Measurements from ENCODE around the gene KRT80.

The KRT80 gene

DNA sequence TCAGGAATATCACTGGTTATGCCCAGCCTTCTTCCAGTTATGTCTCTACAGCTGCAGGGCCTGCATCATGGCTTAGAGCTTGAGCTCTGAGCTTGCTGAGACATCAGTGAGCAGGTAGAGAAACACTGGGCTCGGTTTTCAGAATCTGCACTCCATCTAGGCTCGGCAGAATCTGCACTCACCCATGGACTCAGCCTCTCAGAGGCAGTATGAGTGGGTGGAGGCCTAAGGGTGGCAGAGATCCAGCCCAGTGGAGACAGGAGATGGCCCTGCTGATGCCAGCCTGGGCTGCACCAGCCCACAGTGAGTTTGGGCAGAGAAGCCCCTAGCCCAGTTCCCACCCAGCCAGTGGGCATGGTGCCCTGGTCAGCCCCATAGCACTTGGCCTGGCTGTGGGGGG lies 12.8 kb downstream of the KRT80 start:
- no peak overlapping the region for H3K4me3 ChIP-seq (ENCODE audit: low read length)
- no peak for TF ChIP-seq ZNF274 (IDR thresholded peaks at IDR 0.05; ENCODE audit: low read depth, low read length)

DNA sequence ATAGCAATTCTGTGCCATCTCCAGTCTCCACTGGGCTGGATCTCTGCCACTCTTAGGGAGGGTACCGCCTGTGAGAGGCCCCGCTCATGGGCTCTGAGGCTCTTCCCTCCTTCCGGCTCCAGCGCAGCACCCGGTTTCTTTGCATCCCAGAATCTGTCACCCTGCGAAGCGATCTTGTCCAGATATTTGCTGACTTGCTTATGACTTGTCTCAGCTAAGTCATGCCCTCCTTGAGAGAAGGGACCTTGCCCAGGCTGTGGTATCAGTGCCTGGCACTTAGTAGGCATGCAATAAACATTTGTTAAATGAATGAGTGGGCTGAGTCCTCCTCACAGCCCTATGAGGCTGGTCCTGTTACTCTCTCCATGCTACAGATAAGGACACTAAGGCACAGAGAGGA lies 13.4 kb downstream of the KRT80 start:
- no peak for TF ChIP-seq ZNF274 (IDR thresholded peaks at IDR 0.05; ENCODE audit: low read depth, low read length)
- no peak overlapping the region for H3K4me3 ChIP-seq (ENCODE audit: low read length)

DNA sequence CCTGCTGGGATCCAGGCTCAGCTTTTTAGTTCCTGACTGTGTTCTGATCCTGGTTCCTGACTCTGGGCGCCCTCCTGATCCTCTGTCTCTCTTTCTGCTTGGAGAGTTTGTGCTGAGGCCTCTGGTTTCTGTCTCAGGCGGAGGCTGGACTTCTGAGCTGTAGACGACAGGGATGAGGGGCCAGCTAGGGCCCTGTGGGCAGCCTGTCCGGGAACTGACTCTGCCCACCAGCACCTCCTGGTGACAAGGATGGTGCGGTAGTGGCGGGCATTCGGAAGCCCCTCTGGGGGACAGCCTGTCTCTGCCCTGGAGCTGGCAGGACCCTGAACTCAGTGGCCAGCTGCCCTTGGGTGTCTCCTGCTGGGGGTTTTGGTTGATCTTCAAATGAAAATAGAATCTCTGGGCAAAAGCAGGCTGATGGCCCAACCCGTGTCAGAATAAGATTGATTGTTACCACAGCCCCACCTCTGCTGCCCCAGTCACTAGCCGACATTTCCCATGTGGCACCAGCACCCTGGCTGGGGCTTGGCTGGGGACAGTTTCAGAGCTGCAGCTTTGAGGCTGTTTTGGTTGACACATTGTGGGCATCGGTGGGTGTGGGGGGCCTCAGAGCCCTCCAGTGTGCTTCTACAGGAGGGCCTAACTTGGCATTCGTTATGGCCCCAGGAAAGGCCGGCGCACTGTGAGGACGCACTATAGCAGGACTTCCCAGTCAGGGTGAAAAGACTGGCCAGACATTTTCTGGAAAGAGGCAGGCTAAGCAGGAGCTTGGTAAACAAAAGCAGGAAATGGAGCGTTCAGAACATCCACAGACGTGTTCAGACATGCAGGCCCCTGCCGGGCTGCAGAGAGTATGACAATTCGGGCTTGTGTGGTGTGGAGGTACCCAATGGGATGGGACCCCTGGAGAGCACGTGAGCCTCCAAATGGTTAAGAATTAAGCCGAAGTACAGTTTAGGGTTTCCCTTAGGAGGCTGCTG lies 16.2 kb downstream of the KRT80 start:
- TF ChIP-seq ZNF274 (IDR thresholded peaks at IDR 0.05; ENCODE audit: low read depth, low read length): no peak
- H3K4me3 ChIP-seq (ENCODE audit: low read length): no peak overlapping the region

DNA sequence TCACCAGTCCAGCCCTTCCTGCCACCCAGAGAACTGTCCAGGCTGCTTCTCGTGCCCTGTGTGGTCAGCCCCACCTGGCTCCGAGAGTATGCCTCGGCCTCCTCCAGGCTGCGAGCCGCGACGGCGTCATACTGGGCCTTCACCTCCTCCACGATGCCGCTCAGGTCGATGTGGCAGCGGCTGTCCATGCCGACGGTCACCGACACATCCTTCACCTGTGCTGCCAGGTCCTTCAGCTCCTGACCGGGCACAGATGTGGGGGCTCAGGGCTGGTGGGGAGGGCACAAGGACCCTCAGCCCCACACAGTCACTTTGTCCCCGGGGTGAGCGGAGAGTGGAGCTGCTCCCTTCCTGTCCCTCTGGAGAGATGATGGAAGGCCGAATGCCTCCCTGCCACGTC lies 18.3 kb downstream of the KRT80 start:
- no peak overlapping the region for H3K4me3 ChIP-seq (ENCODE audit: low read length)
- TF ChIP-seq ZNF274 (IDR thresholded peaks at IDR 0.05; ENCODE audit: low read depth, low read length): no peak

DNA sequence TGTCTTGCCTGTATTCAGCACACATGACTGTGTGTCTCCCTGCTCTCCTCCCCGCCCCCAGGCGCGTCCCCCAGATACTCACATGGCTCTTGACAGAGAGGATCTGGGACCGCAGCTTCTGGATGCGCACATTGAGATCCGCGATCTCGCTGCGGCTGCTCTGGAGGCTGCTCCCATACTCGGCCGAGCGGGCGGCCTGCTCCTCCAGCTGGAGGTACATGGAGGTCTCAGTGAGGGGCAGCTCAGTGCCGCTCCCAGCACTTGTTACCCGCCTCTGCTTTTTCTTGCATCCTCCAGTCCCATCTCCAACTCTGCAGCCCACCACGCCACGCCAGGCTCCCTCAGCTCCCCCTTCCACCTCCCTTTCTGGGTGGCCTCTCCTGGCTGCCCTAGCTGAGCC lies 18.9 kb downstream of the KRT80 start:
- H3K4me3 ChIP-seq (ENCODE audit: low read length): no peak overlapping the region
- no peak for TF ChIP-seq ZNF274 (IDR thresholded peaks at IDR 0.05; ENCODE audit: low read depth, low read length)

DNA sequence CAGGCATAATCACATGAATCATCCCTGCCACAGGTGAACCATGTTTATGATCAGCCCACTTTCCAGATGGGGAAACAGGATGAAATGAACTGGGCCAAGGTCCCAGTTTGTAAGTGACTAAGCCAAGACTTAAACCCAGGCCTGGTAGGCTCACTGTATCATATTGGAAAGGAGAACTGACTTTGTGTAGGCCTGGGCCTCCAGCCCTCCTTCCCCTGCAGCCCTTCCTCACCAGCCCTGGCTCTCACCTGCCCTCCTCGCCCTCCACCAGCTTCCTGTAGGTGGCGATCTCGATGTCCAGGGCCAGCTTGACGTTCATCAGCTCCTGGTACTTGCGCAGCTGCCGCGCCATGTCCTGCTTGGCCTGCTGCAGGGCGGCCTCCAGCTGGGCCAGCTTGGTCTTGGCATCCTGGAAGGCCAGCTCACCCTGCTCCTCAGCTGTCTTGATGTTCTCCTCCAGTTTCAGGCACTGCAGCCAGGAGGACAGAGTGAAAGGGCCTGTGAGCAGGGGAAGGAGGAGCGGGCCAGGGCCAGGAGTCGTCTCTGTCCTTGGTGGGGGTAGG lies 19.8 kb downstream of the KRT80 start:
- H3K4me3 ChIP-seq (ENCODE audit: low read length): no peak overlapping the region
- TF ChIP-seq ZNF274 (IDR thresholded peaks at IDR 0.05; ENCODE audit: low read depth, low read length): no peak

DNA sequence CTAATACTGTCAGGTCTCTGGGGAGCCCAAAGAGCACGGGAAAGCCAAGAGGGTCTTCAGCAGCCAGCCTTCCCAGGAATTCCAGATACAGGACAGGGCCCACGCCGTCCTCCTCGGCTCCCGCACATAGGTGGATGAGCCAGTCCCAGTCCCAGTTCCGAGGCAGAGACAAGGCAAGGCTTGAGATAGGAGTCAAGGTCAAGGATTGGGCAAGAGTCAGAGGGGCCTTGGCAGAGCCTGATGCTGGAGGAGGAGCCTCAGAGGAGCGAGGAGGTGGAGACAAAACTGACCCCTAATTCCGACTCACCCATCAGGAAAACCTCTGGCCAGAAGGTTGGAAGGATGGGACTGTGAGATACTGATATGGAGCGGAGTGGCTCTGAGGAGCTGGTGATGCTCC lies 21.0 kb downstream of the KRT80 start:
- H3K4me3 ChIP-seq (ENCODE audit: low read length): no peak overlapping the region
- no peak for TF ChIP-seq ZNF274 (IDR thresholded peaks at IDR 0.05; ENCODE audit: low read depth, low read length)

DNA sequence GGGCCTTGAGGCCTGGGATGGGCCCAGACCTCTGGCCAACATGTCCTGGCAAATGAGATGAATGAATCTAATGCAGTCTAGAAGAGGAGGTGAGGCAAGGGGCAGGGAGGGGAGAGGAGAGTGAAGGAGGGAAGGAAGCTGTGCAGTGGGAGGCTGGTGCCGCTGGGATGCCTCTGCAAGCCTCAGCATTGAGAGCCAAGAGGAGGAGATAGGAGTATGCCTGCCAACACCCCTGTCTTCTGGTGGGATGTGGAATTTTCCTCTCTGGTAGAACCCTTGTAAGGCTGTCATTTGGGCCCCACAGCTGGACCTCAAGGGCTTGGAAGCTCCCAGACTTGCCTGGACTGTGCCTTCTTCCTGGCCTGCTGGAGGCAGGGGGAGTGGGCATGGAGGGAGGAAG lies 21.9 kb downstream of the KRT80 start:
- TF ChIP-seq ZNF274 (IDR thresholded peaks at IDR 0.05; ENCODE audit: low read depth, low read length): no peak
- no peak overlapping the region for H3K4me3 ChIP-seq (ENCODE audit: low read length)

DNA sequence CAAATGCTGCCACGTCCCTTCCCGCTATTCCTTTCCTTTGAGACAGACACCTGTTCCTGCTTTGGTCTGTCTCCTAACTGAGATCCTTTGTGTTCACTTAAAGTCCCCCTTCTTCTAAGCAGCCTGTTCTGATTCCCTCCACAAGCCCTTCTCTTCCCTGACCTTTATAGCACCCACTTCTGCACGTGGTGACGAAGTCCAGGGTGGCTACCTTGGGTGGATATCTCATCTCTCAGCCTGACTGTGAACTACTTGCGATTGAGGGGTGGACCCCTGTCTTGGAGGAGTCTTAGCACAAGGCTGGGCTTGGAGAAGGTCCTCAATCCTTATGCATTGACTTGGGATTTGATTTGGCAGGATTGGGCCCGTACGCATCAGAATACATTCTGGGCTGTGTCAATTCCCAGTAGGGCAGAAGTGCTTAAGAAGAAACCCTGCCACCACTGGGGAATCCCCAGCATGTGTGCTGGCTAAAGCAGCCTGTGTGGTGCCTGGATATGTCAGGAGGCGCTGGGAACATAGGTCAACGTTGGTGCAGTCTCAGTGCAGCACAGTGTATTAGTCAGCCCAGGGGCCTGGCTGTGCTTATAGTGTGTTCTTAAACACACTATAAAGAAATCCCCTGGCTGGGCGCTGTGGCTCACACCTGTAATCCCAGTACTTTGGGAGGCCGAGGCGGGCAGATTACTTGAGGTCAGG lies 23.6 kb downstream of the KRT80 start:
- no peak for TF ChIP-seq ZNF274 (IDR thresholded peaks at IDR 0.05; ENCODE audit: low read depth, low read length)
- no peak overlapping the region for H3K4me3 ChIP-seq (ENCODE audit: low read length)

DNA sequence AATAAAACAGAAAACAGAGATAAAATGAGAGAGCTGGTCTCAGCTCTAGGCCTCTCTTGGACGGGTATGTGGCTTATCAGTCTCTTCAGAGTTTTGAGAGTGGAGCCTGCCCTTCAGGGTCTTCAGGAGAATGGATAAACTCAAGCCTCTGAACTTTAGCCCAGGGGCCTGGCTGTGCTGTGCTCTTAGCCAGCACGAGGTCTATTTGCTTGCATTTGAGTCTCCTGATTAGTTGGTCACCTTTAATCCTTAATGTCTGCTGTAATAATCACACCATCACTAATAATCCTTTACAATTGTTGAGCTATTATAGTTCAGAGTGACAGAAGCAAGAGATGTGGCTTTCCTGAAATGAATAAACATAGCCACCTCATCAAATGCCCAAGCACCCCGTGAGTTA lies 24.3 kb downstream of the KRT80 start:
- no peak overlapping the region for H3K4me3 ChIP-seq (ENCODE audit: low read length)
- no peak for TF ChIP-seq ZNF274 (IDR thresholded peaks at IDR 0.05; ENCODE audit: low read depth, low read length)

DNA sequence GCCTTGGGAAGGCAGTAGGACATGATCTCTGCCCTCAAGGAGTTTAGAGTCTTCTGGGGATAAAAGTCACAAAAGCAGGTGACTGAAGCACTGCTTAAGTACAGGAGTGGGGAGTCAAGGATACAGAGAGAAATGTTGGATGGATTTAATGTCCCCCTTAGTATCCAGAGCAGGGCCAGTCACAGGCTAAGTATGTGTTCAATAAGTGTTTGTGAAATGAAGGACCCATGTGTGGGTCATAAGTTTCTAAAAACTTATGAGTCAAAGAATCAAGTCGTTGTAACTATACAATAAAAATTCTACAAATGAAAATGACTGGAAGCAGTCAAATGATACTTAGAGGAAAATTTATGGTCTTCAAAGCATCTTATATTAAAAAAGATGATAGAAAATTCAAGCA lies 25.1 kb downstream of the KRT80 start:
- TF ChIP-seq ZNF274 (IDR thresholded peaks at IDR 0.05; ENCODE audit: low read depth, low read length): no peak
- H3K4me3 ChIP-seq (ENCODE audit: low read length): no peak overlapping the region

DNA sequence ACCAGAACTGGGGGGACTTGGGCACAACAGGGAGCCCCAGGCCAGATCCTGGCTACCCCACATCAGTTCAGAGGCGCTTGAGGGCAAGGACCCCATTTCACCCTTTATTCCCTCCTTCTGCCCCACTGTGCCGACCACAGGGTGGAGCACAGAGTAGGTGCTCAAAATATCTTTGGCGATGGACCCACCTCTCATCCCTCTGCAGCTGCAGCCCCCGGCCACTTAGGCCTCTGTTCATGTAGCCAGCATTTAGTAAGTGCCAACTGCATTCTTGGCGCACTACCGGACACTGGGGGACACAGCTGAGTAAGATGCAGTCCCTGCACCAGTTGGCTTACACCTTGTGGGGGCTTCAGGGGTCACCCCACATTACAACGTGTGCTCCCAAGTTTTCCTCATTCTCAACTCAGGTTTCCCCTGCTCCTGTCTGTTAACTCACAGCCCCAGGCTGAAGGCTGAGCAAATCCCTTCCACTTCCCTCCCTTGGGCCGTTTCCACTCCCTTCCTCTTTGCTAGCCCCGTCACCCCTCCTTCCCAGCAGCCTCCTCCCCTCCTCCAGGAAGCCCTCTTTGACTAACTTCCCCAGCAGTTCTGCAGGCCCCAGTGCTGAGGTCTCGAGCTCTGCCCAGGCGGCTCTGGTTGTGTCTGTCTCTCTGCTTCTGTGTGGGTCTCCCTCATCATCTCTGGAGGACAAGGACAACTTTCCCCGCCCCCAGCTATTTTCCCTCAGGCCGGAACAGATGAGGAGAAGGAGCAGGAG lies 26.5 kb downstream of the KRT80 start:
- TF ChIP-seq ZNF274 (IDR thresholded peaks at IDR 0.05; ENCODE audit: low read depth, low read length): no peak
- no peak overlapping the region for H3K4me3 ChIP-seq (ENCODE audit: low read length)

DNA sequence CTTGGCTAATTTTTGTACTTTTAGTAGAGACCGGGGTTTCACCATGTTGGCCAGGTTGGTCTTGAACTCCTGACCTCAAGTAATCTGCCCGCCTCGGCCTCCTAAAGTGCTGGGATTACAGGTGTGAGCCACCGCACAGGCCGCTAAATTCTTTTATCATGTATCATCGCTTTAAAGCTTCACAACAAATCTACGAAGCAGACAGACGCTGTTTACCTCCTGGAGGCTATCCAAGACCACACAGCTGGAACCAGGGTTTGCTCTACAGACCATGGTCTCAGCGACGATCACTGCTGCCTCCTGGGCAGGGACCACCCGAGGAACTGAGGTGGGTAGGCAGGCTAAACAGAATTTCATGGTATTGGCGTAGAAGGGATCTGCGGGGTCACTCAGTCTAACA lies 27.2 kb downstream of the KRT80 start:
- no peak for TF ChIP-seq ZNF274 (IDR thresholded peaks at IDR 0.05; ENCODE audit: low read depth, low read length)
- H3K4me3 ChIP-seq (ENCODE audit: low read length): no peak overlapping the region

DNA sequence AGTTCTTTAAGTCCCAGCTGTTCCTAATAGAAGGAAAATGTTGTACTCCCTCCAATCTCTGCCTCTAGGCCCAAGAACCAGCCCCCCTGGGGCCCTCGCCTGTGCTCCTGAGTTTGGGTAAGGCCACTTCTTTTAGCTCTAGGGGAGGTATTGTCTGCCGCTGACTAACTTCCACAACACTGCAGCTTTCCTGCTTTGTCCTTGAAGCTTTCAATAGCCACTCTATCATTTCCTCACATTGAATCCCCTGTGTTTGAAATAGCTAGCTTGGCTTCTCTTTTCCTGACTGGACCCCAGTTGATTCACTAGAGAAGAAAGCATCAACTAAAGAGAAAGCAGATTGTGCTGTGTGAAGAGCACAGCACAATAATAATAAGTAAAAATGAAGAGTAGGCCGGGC lies 28.8 kb downstream of the KRT80 start:
- no peak overlapping the region for H3K4me3 ChIP-seq (ENCODE audit: low read length)
- TF ChIP-seq ZNF274 (IDR thresholded peaks at IDR 0.05; ENCODE audit: low read depth, low read length): no peak
